HG02884 (cell line): ENCODE data around the gene PEX14.
"Not testable (repeated sequence)": the region's sequence is repeated elsewhere in the genome, so short reads cannot be mapped to it uniquely, and the experiment has no call there.

Source experiments
- ATAC-seq: cut with Tn5 transposase; IDR thresholded peaks from one replicate; pipeline ENCODE4 v1.9.1; 2021; ENCODE audit warnings: mild to moderate bottlenecking, moderate library complexity; ENCODE audit not compliant: unreplicated experiment

PEX14 gene

GRCh38 chr1:10494418-10494753 lies 19.6 kb downstream of the PEX14 start:
- no peak for ATAC-seq

- peak; percentile 75 for ATAC-seq
These were observed 20.2 kb downstream of the PEX14 start for GRCh38 chr1:10494754-10495474.

- ATAC-seq: no peak
These were observed 20.7 kb downstream of the PEX14 start for GRCh38 chr1:10495475-10495817.

- ATAC-seq: no peak
These were observed 21.2 kb downstream of the PEX14 start for GRCh38 chr1:10495952-10496351.

GRCh38 chr1:10497109-10497508 lies 22.4 kb downstream of the PEX14 start:
- no peak for ATAC-seq

GRCh38 chr1:10498231-10498630 lies 23.5 kb downstream of the PEX14 start:
- no peak for ATAC-seq

GRCh38 chr1:10502206-10502605 lies 27.5 kb downstream of the PEX14 start:
- no peak for ATAC-seq

GRCh38 chr1:10504249-10504648 lies 29.5 kb downstream of the PEX14 start:
- no peak for ATAC-seq

- ATAC-seq: not testable (repeated sequence)
These were observed 31.4 kb downstream of the PEX14 start for GRCh38 chr1:10506046-10506676.

GRCh38 chr1:10506677-10507047 lies 31.9 kb downstream of the PEX14 start:
- no peak for ATAC-seq

GRCh38 chr1:10507111-10507879 lies 32.5 kb downstream of the PEX14 start:
- ATAC-seq: no peak

- no peak for ATAC-seq
These were observed 33.8 kb downstream of the PEX14 start for GRCh38 chr1:10508511-10508951.

GRCh38 chr1:10509809-10510509 lies 35.2 kb downstream of the PEX14 start:
- ATAC-seq: no peak

GRCh38 chr1:10510520-10511493 lies 36.1 kb downstream of the PEX14 start:
- ATAC-seq: peak; percentile 83

GRCh38 chr1:10511494-10511885 lies 36.7 kb downstream of the PEX14 start:
- no peak for ATAC-seq

- ATAC-seq: no peak
These were observed 38.4 kb downstream of the PEX14 start for GRCh38 chr1:10513199-10513598.

- no peak for ATAC-seq
These were observed 39.9 kb downstream of the PEX14 start for GRCh38 chr1:10514490-10515235.

GRCh38 chr1:10515301-10515975 lies 40.7 kb downstream of the PEX14 start:
- ATAC-seq: no peak
